Neuron (in vitro differentiated cells): ENCODE results near the gene LEO1.

ENCODE experiments used
- H2AFZ ChIP-seq: one replicate; pipeline ENCODE4 v1.6.1; 2013; ENCODE audit warnings: low read depth, mild to moderate bottlenecking, inconsistent platforms, low read length, moderate library complexity
- H3K27me3 ChIP-seq: one replicate; pipeline ENCODE4 v1.6.1; 2013; ENCODE audit warnings: low read length; ENCODE audit not compliant: insufficient read depth
- H3K36me3 ChIP-seq: one replicate; pipeline ENCODE4 v1.6.1; 2013; ENCODE audit warnings: low read length; ENCODE audit not compliant: insufficient read depth
- H3K4me1 ChIP-seq: one replicate; pipeline ENCODE4 v1.6.1; 2013; ENCODE audit warnings: low read length; ENCODE audit not compliant: insufficient read depth
- H3K4me3 ChIP-seq: 2 replicates; pipeline ENCODE4 v1.5.1; 2013; ENCODE audit warnings: mild to moderate bottlenecking, low read length, moderate library complexity
- H3K9me3 ChIP-seq: one replicate; pipeline ENCODE4 v1.6.1; 2013; ENCODE audit warnings: low read length

Gene LEO1

DNA sequence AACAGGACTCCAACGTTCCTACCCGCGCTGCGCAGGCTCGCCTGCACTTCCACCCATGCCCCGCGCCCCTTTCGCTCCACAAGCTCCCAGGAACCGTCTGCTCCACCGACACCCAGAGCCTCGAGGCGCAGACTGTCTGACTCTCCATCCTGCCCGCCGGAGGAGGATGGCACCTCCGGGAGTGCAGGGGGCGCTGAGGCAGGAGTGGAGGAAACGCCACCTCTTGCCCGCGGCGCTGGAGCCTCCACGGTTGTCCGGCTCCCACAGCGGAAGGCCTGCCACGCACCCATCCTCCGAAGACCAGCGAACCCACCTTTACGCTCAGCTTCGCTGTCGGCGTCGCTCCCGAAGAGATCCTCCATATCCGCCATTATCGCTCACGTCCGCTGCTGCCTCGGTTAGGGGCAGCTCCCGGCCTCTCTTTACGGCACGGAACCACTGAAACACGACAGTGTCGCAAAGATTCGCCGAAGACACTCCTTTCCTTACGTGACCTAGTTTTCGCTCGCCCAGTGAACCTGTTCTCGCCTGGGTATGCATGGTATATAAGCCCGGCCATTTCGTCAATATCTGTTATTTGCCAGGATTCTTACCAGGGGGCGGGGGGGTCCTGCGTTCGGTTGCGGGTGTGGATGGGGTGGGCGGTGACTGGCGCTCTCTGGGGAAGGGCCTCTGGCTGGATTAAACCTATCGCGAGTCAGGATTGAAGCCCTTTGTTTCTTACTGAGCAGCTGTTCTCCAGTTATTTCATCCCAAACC, at the start of gene LEO1:
Gene LEO1 (minus strand): TSS at position 404 of the 759 bp plus-strand sequence. CDS start 33 bp downstream, at position 371.
- peaks cover 8% of the 10 kb centered on the region for H3K36me3 ChIP-seq
- peaks cover 2% of the 10 kb centered on the region for H3K9me3 ChIP-seq
- H3K4me3 ChIP-seq = peak within 1 kb of the TSS; percentile 63
- no peaks in the 10 kb centered on the region for H3K27me3 ChIP-seq
- peaks cover 3% of the 10 kb centered on the region for H3K4me1 ChIP-seq
- H2AFZ ChIP-seq = peak within 1 kb of the TSS; percentile 30

DNA sequence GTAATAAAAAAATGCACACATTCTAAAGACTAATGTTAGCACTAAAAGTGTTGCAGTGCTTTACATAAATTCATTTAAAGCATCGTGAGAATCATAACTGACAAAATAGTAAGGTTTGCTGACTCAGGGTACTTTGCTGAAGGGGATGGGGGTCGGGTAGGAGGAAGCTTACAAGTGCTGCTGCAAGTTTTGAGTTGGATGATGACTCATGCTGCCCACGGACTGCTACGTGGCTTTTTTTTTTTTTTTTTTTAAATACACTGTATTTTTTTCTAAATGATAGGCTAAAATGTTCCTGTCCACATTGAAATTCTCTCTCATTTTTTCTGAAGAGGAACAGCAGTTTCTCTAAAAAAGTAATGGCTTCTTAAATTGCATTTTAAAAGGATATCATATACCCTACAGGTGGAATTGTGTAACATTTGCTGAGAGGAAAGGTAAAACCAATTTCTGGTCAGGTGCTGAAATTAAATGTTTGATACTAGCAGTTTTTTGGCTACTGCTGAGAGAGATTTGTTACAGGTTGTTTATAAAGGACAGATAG, 49.6 kb upstream of the LEO1 start:
- Histone ChIP-seq H3K4me3 (peak overlapping the region; percentile 74), H3K27me3 (no peaks in the 10 kb centered on the region), H3K36me3 (no peaks in the 10 kb centered on the region), H3K9me3 (no peaks in the 10 kb centered on the region), H2AFZ (no peak overlapping the region), H3K4me1 (peaks cover 21% of the 10 kb centered on the region)

DNA sequence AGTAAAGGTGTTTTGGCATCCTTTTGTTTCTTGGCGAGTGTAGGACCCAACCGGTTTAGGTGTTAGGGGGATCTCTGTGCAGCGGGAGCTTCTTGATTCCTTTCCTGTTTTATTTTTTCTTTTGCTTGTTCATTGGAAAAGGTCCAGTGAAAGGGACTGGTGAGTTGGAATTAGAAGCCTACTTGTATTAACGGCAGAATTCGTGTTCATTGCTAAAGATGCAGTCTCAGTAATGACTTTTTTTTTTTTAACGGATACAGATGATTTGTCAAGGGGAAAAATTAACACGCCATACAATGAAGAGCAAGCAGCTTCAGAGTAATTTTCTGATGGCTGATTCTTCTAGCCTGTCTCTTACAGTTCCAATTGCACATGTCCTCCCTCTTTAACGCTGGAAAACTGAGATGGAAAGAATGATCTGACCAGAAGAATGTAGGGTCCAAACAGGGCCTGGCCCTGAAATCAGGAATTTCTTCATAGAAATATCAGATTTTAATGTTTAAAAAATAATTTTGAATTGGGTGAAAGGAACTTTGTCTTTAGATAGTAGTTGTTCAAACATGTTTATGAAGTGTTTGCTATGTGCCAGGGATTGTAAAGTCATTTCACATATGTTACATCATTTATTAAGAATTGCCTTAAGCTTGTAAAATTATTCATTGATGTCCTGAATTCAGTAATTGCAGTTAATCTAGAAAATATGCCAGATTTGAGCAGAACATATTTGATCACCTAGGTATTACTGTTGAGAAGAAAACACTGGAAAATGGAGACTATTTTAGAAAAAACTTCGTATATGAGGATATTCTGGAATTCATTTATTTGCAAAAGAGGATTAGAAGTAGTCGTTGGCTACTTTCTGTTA, 48.9 kb upstream of the LEO1 start:
- Histone ChIP-seq H2AFZ (no peak overlapping the region), H3K27me3 (no peaks in the 10 kb centered on the region), H3K9me3 (no peaks in the 10 kb centered on the region), H3K4me3 (peak overlapping the region; percentile 74), H3K4me1 (peaks cover 21% of the 10 kb centered on the region), H3K36me3 (no peaks in the 10 kb centered on the region)

GRCh38 chr15:52019394-52020220, 48.0 kb upstream of the LEO1 start:
- Histone ChIP-seq H3K4me1 (peaks cover 21% of the 10 kb centered on the region), H3K36me3 (no peaks in the 10 kb centered on the region), H2AFZ (no peak overlapping the region), H3K9me3 (no peaks in the 10 kb centered on the region), H3K4me3 (peak overlapping the region; percentile 74), H3K27me3 (no peaks in the 10 kb centered on the region)

GRCh38 chr15:52018693-52019393, 47.3 kb upstream of the LEO1 start, which contains the start of gene MAPK6:
MAPK6 (plus strand) TSS chr15:52019219; CDS start chr15:52046461, 27,242 bp downstream.
- H3K9me3 ChIP-seq = no peaks in the 10 kb centered on the region
- H3K4me1 ChIP-seq = peaks cover 21% of the 10 kb centered on the region
- no peaks in the 10 kb centered on the region for H3K36me3 ChIP-seq
- H3K27me3 ChIP-seq = no peaks in the 10 kb centered on the region
- peak within 1 kb of the TSS; percentile 49 for H2AFZ ChIP-seq
- H3K4me3 ChIP-seq = peak within 1 kb of the TSS; percentile 74

DNA sequence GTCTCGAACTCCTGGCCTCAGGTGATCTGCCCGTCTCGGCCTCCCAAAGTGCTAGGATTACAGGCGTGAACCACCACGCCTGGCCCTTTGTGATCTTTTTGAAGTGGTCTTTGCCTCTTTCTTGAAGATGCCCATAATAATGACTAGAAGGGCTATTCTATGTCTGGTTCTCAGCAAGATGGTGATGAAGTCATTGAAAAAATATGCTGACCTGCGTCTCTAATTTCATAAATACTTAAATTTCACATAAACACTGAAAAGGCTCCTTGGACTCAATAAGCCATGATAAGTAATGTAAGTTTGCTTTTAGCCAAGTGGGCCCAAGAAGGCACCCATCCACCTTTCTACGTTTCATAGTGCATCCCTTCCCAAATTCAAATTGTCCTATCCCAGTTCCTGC, 46.7 kb upstream of the LEO1 start:
- H3K9me3 ChIP-seq = no peaks in the 10 kb centered on the region
- no peaks in the 10 kb centered on the region for H3K27me3 ChIP-seq
- no peak overlapping the region for H2AFZ ChIP-seq
- no peaks in the 10 kb centered on the region for H3K36me3 ChIP-seq
- peaks cover 20% of the 10 kb centered on the region for H3K4me1 ChIP-seq
- H3K4me3 ChIP-seq = peak overlapping the region; percentile 74

DNA sequence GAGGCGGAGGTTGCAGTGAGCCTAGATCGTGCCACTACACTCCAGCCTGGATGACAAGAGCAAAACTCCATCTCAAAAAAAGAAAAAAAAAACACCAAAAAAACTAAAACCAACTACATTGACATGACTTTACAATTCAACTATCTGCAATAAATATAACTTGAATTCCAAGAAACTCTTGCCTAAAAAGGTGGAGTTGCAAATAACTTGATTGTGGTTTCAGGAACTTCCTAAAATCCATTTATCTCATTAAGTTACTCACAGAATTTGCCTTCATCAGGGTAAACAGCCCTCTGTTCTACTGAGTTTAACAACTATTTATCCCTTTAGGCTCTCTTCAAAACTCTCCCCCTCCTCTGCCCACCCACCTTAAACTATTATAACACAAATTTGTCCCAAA, 44.7 kb upstream of the LEO1 start:
- Histone ChIP-seq H3K9me3 (no peaks in the 10 kb centered on the region), H2AFZ (no peak overlapping the region), H3K4me1 (peaks cover 15% of the 10 kb centered on the region), H3K4me3 (no peak overlapping the region), H3K36me3 (no peaks in the 10 kb centered on the region), H3K27me3 (no peaks in the 10 kb centered on the region)

DNA sequence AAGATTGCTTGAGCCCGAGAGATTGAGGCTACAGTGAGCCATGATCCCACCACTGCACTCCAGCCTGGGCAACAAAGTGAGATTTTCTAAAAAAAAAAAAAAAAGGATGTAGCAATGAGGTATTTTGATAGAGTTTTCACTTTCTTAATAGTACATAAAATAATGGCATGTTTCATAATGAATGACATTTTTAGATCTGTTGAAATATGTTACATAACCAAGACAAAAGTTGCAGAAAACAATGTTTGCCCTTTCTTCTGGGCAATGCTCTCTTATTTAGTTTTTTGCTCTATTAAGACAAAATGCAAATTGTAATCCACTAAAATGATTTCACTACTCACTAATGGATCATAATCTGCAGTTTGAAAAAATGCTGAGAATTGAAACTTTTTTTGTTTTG, 43.0 kb upstream of the LEO1 start:
- peaks cover 8% of the 10 kb centered on the region for H3K4me1 ChIP-seq
- H3K4me3 ChIP-seq = no peak overlapping the region
- no peak overlapping the region for H2AFZ ChIP-seq
- no peaks in the 10 kb centered on the region for H3K27me3 ChIP-seq
- no peaks in the 10 kb centered on the region for H3K9me3 ChIP-seq
- no peaks in the 10 kb centered on the region for H3K36me3 ChIP-seq

GRCh38 chr15:52013151-52013791, 41.7 kb upstream of the LEO1 start:
- Histone ChIP-seq H3K4me1 (peaks cover 14% of the 10 kb centered on the region), H3K4me3 (no peak overlapping the region), H3K9me3 (no peaks in the 10 kb centered on the region), H3K36me3 (no peaks in the 10 kb centered on the region), H2AFZ (no peak overlapping the region), H3K27me3 (no peaks in the 10 kb centered on the region)

DNA sequence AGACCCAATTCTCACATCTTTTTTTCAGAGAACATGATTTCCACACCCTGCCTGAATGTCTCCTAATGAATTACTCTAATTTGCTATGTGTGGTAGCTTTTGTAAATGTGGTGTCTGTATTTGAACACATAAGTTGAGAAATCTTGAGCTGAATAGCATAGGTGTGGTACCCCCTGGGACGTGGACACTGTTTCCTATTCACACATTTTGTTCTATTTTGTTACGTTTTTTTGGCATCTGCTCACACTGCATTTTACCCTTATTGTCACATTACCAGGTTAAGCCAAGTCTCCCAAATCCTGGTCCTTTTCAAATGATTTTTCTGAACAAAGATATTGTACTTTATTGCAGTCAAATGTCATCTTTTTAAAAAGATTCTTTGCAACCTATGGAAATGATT, 40.6 kb upstream of the LEO1 start:
- no peaks in the 10 kb centered on the region for H3K27me3 ChIP-seq
- H3K4me3 ChIP-seq = no peak overlapping the region
- peak overlapping the region; percentile 29 for H2AFZ ChIP-seq
- H3K36me3 ChIP-seq = no peaks in the 10 kb centered on the region
- H3K4me1 ChIP-seq = peaks cover 14% of the 10 kb centered on the region
- no peaks in the 10 kb centered on the region for H3K9me3 ChIP-seq

DNA sequence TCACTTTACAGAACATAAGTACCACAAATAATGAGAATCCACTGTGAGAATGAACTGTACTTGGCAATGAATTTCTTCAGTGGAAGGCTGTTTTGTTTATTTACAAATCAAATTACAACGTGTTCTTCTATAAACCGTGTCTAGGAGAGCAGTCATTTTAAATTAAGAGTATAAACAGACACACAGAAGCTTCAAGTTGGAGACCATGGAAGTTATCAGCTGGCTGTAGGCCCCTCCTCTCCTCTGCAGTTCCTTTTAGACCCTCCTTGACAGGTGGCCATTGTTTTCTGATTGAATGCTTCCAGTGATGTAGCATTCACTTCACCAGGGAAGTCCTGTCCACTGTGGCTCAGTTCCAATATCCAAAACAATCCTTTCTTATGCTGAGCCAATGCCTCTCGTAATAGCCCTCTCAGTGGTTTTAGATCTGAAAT, 40.1 kb upstream of the LEO1 start:
- Histone ChIP-seq H2AFZ (peak overlapping the region; percentile 29), H3K36me3 (no peaks in the 10 kb centered on the region), H3K4me3 (no peak overlapping the region), H3K9me3 (no peaks in the 10 kb centered on the region), H3K4me1 (peaks cover 14% of the 10 kb centered on the region), H3K27me3 (no peaks in the 10 kb centered on the region)
